HG03159 (cell line): ENCODE results near the gene PTGER2.

ENCODE experiments used
- ATAC-seq: cut with Tn5 transposase; IDR thresholded peaks from one replicate; pipeline ENCODE4 v1.9.1; 2021; ENCODE audit warnings: mild to moderate bottlenecking, moderate library complexity; ENCODE audit not compliant: unreplicated experiment

The PTGER2 gene

GRCh38 chr14:52369305-52369801 is 55.2 kb downstream of the PTGER2 start:
- no peak for ATAC-seq

GRCh38 chr14:52370406-52370935 is 56.4 kb downstream of the PTGER2 start:
- no peak for ATAC-seq

- no peak for ATAC-seq
Observed at GRCh38 chr14:52377940-52378339, 63.8 kb downstream of the PTGER2 start.
